Neuronal stem cell (in vitro differentiated cells): ENCODE data around the gene ZDHHC7.
A peak's percentile ranks its signal among the peaks of the same experiment; 100 is the strongest.

ENCODE experiments used
- DNase-seq: peaks from one replicate; pipeline ENCODE4 v3.0.0-alpha.2; 2013; ENCODE audit warnings: low spot score
- H2AFZ ChIP-seq: one replicate; pipeline ENCODE4 v1.6.1; 2013; ENCODE audit warnings: mild to moderate bottlenecking, low read length, inconsistent platforms
- H2AK5ac ChIP-seq: 2 replicates; pipeline ENCODE4 v1.6.1; 2013; ENCODE audit warnings: low read depth, mild to moderate bottlenecking, inconsistent platforms, low read length, moderate library complexity, mixed read lengths
- H2BK120ac ChIP-seq: 2 replicates; pipeline ENCODE4 v1.6.1; 2013; ENCODE audit warnings: low read depth, mild to moderate bottlenecking, inconsistent platforms, low read length, moderate library complexity, mixed read lengths
- H2BK12ac ChIP-seq: one replicate; pipeline ENCODE4 v1.6.1; 2013; ENCODE audit warnings: low read length, inconsistent platforms
- H2BK15ac ChIP-seq: 2 replicates; pipeline ENCODE4 v1.6.1; 2013; ENCODE audit warnings: mild to moderate bottlenecking, low read length, inconsistent platforms, mixed read lengths
- H2BK5ac ChIP-seq: one replicate; pipeline ENCODE4 v1.6.1; 2013; ENCODE audit warnings: inconsistent platforms, mild to moderate bottlenecking, low read length, moderate library complexity
- H3K14ac ChIP-seq: one replicate; pipeline ENCODE4 v1.6.1; 2013; ENCODE audit warnings: low read length, inconsistent platforms
- H3K18ac ChIP-seq: 2 replicates; pipeline ENCODE4 v1.6.1; 2013; ENCODE audit warnings: low read length, inconsistent platforms
- H3K23ac ChIP-seq: 2 replicates; pipeline ENCODE4 v1.6.1; 2013; ENCODE audit warnings: low read depth, mild to moderate bottlenecking, mixed read lengths, low read length, inconsistent platforms; ENCODE audit not compliant: poor library complexity
- H3K27ac ChIP-seq: replicated peaks from 3 replicates; pipeline ENCODE4 v1.5.1; 2013; ENCODE audit warnings: low read length, inconsistent platforms
- H3K27me3 ChIP-seq, 3 experiments: 2 replicates each; pipeline ENCODE4 v1.6.1; 2013; ENCODE audit warnings: low read length in 3 of 3, mild to moderate bottlenecking in 2 of 3, inconsistent platforms in 1 of 3, low read depth in 1 of 3, mixed read lengths in 1 of 3, moderate library complexity in 1 of 3; ENCODE audit not compliant: control insufficient read depth in 3 of 3, insufficient read depth in 3 of 3
- H3K36me3 ChIP-seq, 2 donors: replicated peaks in 1 of 2; 2 replicates each; pipeline ENCODE4 v1.6.1; 2013; ENCODE audit warnings: low read length in 2 of 2; ENCODE audit not compliant: control insufficient read depth in 2 of 2, insufficient read depth in 2 of 2
- H3K4ac ChIP-seq: 2 replicates; pipeline ENCODE4 v1.6.1; 2013; ENCODE audit warnings: inconsistent platforms, mild to moderate bottlenecking, low read length, moderate library complexity
- H3K4me1 ChIP-seq, 2 donors: 1 replicate in 1 of 2; 2 replicates in 1 of 2; pipeline ENCODE4 v1.6.1; 2013; ENCODE audit warnings: low read length in 2 of 2, low read depth in 1 of 2; ENCODE audit not compliant: control insufficient read depth in 2 of 2, insufficient read depth in 1 of 2
- H3K4me2 ChIP-seq: one replicate; pipeline ENCODE4 v1.6.1; 2013; ENCODE audit warnings: mild to moderate bottlenecking, low read length, inconsistent platforms; ENCODE audit not compliant: insufficient read depth, poor library complexity, severe bottlenecking
- H3K4me3 ChIP-seq, 2 donors: 2 replicates each; pipeline ENCODE4 v1.5.1; 2013; ENCODE audit warnings: low read length in 2 of 2, mild to moderate bottlenecking in 2 of 2, inconsistent platforms in 1 of 2, moderate library complexity in 1 of 2
- H3K79me1 ChIP-seq: one replicate; pipeline ENCODE4 v1.6.1; 2013; ENCODE audit warnings: low read depth, mild to moderate bottlenecking, inconsistent platforms, low read length, moderate library complexity
- H3K9ac ChIP-seq: one replicate; pipeline ENCODE4 v1.6.1; 2013; ENCODE audit warnings: mild to moderate bottlenecking, low read depth, low read length, inconsistent platforms; ENCODE audit not compliant: poor library complexity
- H3K9me3 ChIP-seq, 2 donors: replicated peaks in 1 of 2; 2 replicates each; pipeline versions ENCODE3 to v1.6.1; 2013; ENCODE audit warnings: low read length in 2 of 2, mild to moderate bottlenecking in 2 of 2, inconsistent platforms in 1 of 2, low read depth in 1 of 2, mixed read lengths in 1 of 2, moderate library complexity in 1 of 2; ENCODE audit not compliant: control insufficient read depth in 2 of 2, insufficient read depth in 1 of 2
- H4K8ac ChIP-seq: one replicate; pipeline ENCODE4 v1.6.1; 2013; ENCODE audit warnings: low read depth, mild to moderate bottlenecking, inconsistent platforms, low read length, moderate library complexity
- H4K91ac ChIP-seq: one replicate; pipeline ENCODE4 v1.6.1; 2013; ENCODE audit warnings: low read length, low read depth, mild to moderate bottlenecking, inconsistent platforms; ENCODE audit not compliant: poor library complexity
- WGBS, 2 donors: extraction: QIAGEN DNeasy Blood & Tissue Kit; methylation state at CpG; one replicate each; pipeline ENCODE4 v1.1.7; 2013; ENCODE audit warnings: missing lambda C conversion rate in 2 of 2, mixed read lengths in 1 of 2; ENCODE audit not compliant: insufficient read length in 2 of 2, insufficient replicate concordance in 1 of 2; ENCODE audit errors: extremely low coverage in 2 of 2; 5-methylcytosine and 5-hydroxymethylcytosine counted together

The ZDHHC7 gene

GRCh38 chr16:84947996-84948850 lies 63.1 kb downstream of the ZDHHC7 start:
- no CpG with 5 or more reads among the region's 27 CpGs for WGBS, 2 donors
- no peaks in the 10 kb centered on the region for H3K9me3 ChIP-seq
- H3K14ac ChIP-seq = peak overlapping the region; percentile 25
- no peak overlapping the region for H4K91ac ChIP-seq
- H2BK120ac ChIP-seq = no peak overlapping the region
- H3K36me3 ChIP-seq = no peaks in the 10 kb centered on the region
- peak overlapping the region; percentile 61 for H2BK15ac ChIP-seq
- H3K4me1 ChIP-seq = peaks cover 7 to 8% of the 10 kb centered on the region in 2 donors
- H3K27ac ChIP-seq = no peak overlapping the region
- no peak overlapping the region for H2AFZ ChIP-seq
- H3K79me1 ChIP-seq = no peaks in the 10 kb centered on the region
- no peak overlapping the region for H3K4me2 ChIP-seq
- H4K8ac ChIP-seq = no peak overlapping the region
- H3K18ac ChIP-seq = peak overlapping the region; percentile 52
- peak overlapping the region; percentile 10 for H3K9ac ChIP-seq
- H3K4ac ChIP-seq = no peak overlapping the region
- H2BK12ac ChIP-seq = no peak overlapping the region
- H3K4me3 ChIP-seq = no peak overlapping the region
- no peak overlapping the region for H2BK5ac ChIP-seq
- H3K27me3 ChIP-seq = peaks cover 0 to 3% (median 3%) of the 10 kb centered on the region in 3 experiments
- DNase-seq = no peak
- H3K23ac ChIP-seq = peak overlapping the region; percentile 22
- H2AK5ac ChIP-seq = no peak overlapping the region

- no CpG with 5 or more reads among the region's 9 CpGs for WGBS, 2 donors
- Histone ChIP-seq H3K4me1 (no peaks in the 10 kb centered on the region), H2BK120ac (no peak overlapping the region), H3K23ac (no peak overlapping the region), H3K36me3 (no peaks in the 10 kb centered on the region), H3K9me3 (no peaks in the 10 kb centered on the region), H3K14ac (no peak overlapping the region), H3K18ac (no peak overlapping the region), H4K91ac (no peak overlapping the region), H3K9ac (no peak overlapping the region), H2BK5ac (no peak overlapping the region), H2BK12ac (no peak overlapping the region), H3K27me3 (peaks cover 0 to 3% (median 3%) of the 10 kb centered on the region in 3 experiments), H2AFZ (no peak overlapping the region), H2BK15ac (no peak overlapping the region), H3K4ac (no peak overlapping the region), H3K4me3 (no peak overlapping the region), H4K8ac (no peak overlapping the region), H3K27ac (no peak overlapping the region), H2AK5ac (no peak overlapping the region), H3K4me2 (no peak overlapping the region), H3K79me1 (no peaks in the 10 kb centered on the region)
- DNase-seq = no peak
These were observed 64.3 kb downstream of the ZDHHC7 start for GRCh38 chr16:84947022-84947421.

GRCh38 chr16:84943620-84944019 lies 67.7 kb downstream of the ZDHHC7 start:
- Histone ChIP-seq H3K9ac (peak overlapping the region; percentile 74), H2BK15ac (peak overlapping the region; percentile 37), H3K4me1 (no peaks in the 10 kb centered on the region), H3K36me3 (no peaks in the 10 kb centered on the region), H2BK12ac (no peak overlapping the region), H4K91ac (peak overlapping the region; percentile 59), H3K23ac (peak overlapping the region; percentile 6), H3K9me3 (no peaks in the 10 kb centered on the region), H3K4me2 (no peak overlapping the region), H3K14ac (no peak overlapping the region), H3K18ac (peak overlapping the region; percentile 11), H2BK5ac (no peak overlapping the region), H3K4me3 (no peak overlapping the region), H2AK5ac (peak overlapping the region; percentile 44), H3K79me1 (no peaks in the 10 kb centered on the region), H3K27me3 (peaks cover 0 to 22% (median 0%) of the 10 kb centered on the region in 3 experiments), H2AFZ (no peak overlapping the region), H4K8ac (no peak overlapping the region), H2BK120ac (no peak overlapping the region), H3K27ac (no peak overlapping the region), H3K4ac (no peak overlapping the region)
- DNase-seq = no peak
- WGBS, 2 donors = no CpG with 5 or more reads among the region's 4 CpGs

GRCh38 chr16:84942786-84943185 lies 68.5 kb downstream of the ZDHHC7 start:
- DNase-seq = no peak
- Histone ChIP-seq H3K79me1 (no peaks in the 10 kb centered on the region), H3K23ac (no peak overlapping the region), H2BK120ac (no peak overlapping the region), H3K4me2 (no peak overlapping the region), H3K27ac (no peak overlapping the region), H3K18ac (no peak overlapping the region), H3K4me3 (no peak overlapping the region), H4K8ac (no peak overlapping the region), H2AFZ (no peak overlapping the region), H3K27me3 (peaks cover 0 to 24% (median 0%) of the 10 kb centered on the region in 3 experiments), H3K9ac (no peak overlapping the region), H3K4ac (no peak overlapping the region), H2AK5ac (no peak overlapping the region), H2BK12ac (no peak overlapping the region), H2BK15ac (no peak overlapping the region), H3K9me3 (no peaks in the 10 kb centered on the region), H3K14ac (no peak overlapping the region), H3K4me1 (no peaks in the 10 kb centered on the region), H2BK5ac (no peak overlapping the region), H3K36me3 (no peaks in the 10 kb centered on the region), H4K91ac (no peak overlapping the region)
- no CpG with 5 or more reads among the region's 4 CpGs for WGBS, 2 donors
